Activated CD4-positive, alpha-beta T cell treated with anti-CD3 and anti-CD28 coated beads for 36 hours (primary cell): ENCODE results near the gene MLPH. TPM values are rescaled to one million over a fixed set of nuclear protein-coding genes. Genes with fewer than 3 reads are reported as not detected.

ENCODE experiments used
- ATAC-seq: fragments of 200-7000 bp; cut with Tn5 transposase; one replicate; pipeline ENCODE4 v1.10.0; 2021; ENCODE audit warnings: mild to moderate bottlenecking, moderate library complexity
- CTCF ChIA-PET: fragments of 350-600 bp; sonication (Branson Sonifier 250); formaldehyde crosslinking; loops from one replicate; lab custom pipeline; 2021; ENCODE audit warnings: antibody characterized with exemption; lab: Charles Lee
- POLR2A ChIA-PET: fragments of 350-600 bp; sonication (Branson Sonifier 250); formaldehyde crosslinking; loops from one replicate; lab custom pipeline; 2021; ENCODE audit warnings: antibody characterized with exemption, inconsistent platforms; lab: Charles Lee
- DNase-seq: peaks from one replicate; pipeline ENCODE4 v3.0.0-alpha.2; 2020
- H3K27ac Mint-ChIP-seq: one replicate; pipeline ENCODE4 v1.8.0; 2021; ENCODE audit warnings: mixed read lengths
- H3K27me3 Mint-ChIP-seq: one replicate; pipeline ENCODE4 v1.8.0; 2021; ENCODE audit warnings: mixed read lengths
- H3K36me3 Mint-ChIP-seq: one replicate; pipeline ENCODE4 v1.8.0; 2021; ENCODE audit warnings: low read depth, mixed read lengths
- H3K4me1 Mint-ChIP-seq: one replicate; pipeline ENCODE4 v1.8.0; 2021; ENCODE audit warnings: mixed read lengths
- H3K4me3 Mint-ChIP-seq: one replicate; pipeline ENCODE4 v1.8.0; 2021; ENCODE audit warnings: mild to moderate bottlenecking, moderate library complexity, mixed read lengths
- H3K9me3 Mint-ChIP-seq: one replicate; pipeline ENCODE4 v1.8.0; 2021; ENCODE audit warnings: low read depth, mixed read lengths
- intact Hi-C, 2 experiments: fragments of 100-400 bp; cut with DNase I in 1 of 2; cut with micrococcal nuclease in 1 of 2; formaldehyde crosslinking; loops; one replicate each; pipeline versions ENCODE4 v1.14.2 to v1.15.1; 2022 to 2024; cut with DNase I, micrococcal nuclease
- total RNA-seq, 2 experiments: library from RNA; stranded (reverse); gene quantifications; one replicate each; pipeline ENCODE4 v1.2.3, GENCODE V29; 2021

The MLPH gene
- total RNA-seq, 2 experiments from 2014 or later: 0.82 to 1.2 TPM

- Mint-ChIP-seq H3K36me3 (no peaks in the 10 kb centered on the region), H3K4me3 (no peak overlapping the region), H3K27ac (no peak overlapping the region), H3K4me1 (no peaks in the 10 kb centered on the region), H3K27me3 (no peaks in the 10 kb centered on the region), H3K9me3 (no peaks in the 10 kb centered on the region)
- CTCF ChIA-PET: no interaction called here
- intact Hi-C loops: no loop called here
- POLR2A ChIA-PET: no interaction called here
- DNase-seq: no peak
- no peak for ATAC-seq
Observed at GRCh38 chr2:237524631-237525030, 37.6 kb downstream of the MLPH start.

- ChIA-PET CTCF (interaction anchor here (0.6 kb wide), 1 partner anchor 45 kb away, joined by 3 read pairs; no protein-coding TSS in a partner anchor), POLR2A (no interaction called here)
- H3K4me1 Mint-ChIP-seq: no peaks in the 10 kb centered on the region
- H3K9me3 Mint-ChIP-seq: no peaks in the 10 kb centered on the region
- ATAC-seq (no peak), DNase-seq (no peak)
- H3K27ac Mint-ChIP-seq: no peak overlapping the region
- intact Hi-C loops: no loop called here
- no peak overlapping the region for H3K4me3 Mint-ChIP-seq
- no peaks in the 10 kb centered on the region for H3K27me3 Mint-ChIP-seq
- no peaks in the 10 kb centered on the region for H3K36me3 Mint-ChIP-seq
Observed at GRCh38 chr2:237525559-237526157, 38.6 kb downstream of the MLPH start.

GRCh38 chr2:237527233-237527632 is 40.2 kb downstream of the MLPH start:
- Mint-ChIP-seq H3K27me3 (no peaks in the 10 kb centered on the region), H3K36me3 (no peaks in the 10 kb centered on the region), H3K27ac (no peak overlapping the region), H3K4me3 (no peak overlapping the region), H3K4me1 (no peaks in the 10 kb centered on the region), H3K9me3 (no peaks in the 10 kb centered on the region)
- CTCF ChIA-PET: no interaction called here
- POLR2A ChIA-PET: interaction anchor here (0.6 kb wide), 1 partner anchor 29 kb away, joined by 3 read pairs; no protein-coding TSS in a partner anchor
- intact Hi-C loops: no loop called here
- ATAC-seq (no peak), DNase-seq (no peak)

- ChIA-PET POLR2A (interaction anchor here (0.6 kb wide), 1 partner anchor 29 kb away, joined by 3 read pairs; no protein-coding TSS in a partner anchor), CTCF (no interaction called here)
- Mint-ChIP-seq H3K27me3 (no peaks in the 10 kb centered on the region), H3K4me3 (no peak overlapping the region), H3K36me3 (no peaks in the 10 kb centered on the region), H3K27ac (no peak overlapping the region), H3K4me1 (no peaks in the 10 kb centered on the region), H3K9me3 (no peaks in the 10 kb centered on the region)
- ATAC-seq (no peak), DNase-seq (no peak)
- intact Hi-C loops: no loop called here
Observed at GRCh38 chr2:237527766-237528165, 40.7 kb downstream of the MLPH start.

- Mint-ChIP-seq H3K36me3 (no peaks in the 10 kb centered on the region), H3K4me3 (no peak overlapping the region), H3K27me3 (no peaks in the 10 kb centered on the region), H3K9me3 (no peaks in the 10 kb centered on the region), H3K27ac (no peak overlapping the region), H3K4me1 (no peaks in the 10 kb centered on the region)
- ChIA-PET CTCF (interaction anchor here (0.7 to 1.8 kb wide), 4 partner anchors 17 to 119 kb away, joined by 3 to 9 read pairs (median 4); no protein-coding TSS in a partner anchor), POLR2A (no interaction called here)
- ATAC-seq (no peak), DNase-seq (no peak)
- intact Hi-C loops: no loop called here
Observed at GRCh38 chr2:237529452-237530402, 42.7 kb downstream of the MLPH start.

- ATAC-seq (no peak), DNase-seq (no peak)
- ChIA-PET CTCF (interaction anchor here (0.7 to 1.5 kb wide), 3 partner anchors 20 to 120 kb away, joined by 3 to 4 read pairs (median 4); no protein-coding TSS in a partner anchor), POLR2A (no interaction called here)
- intact Hi-C loops: no loop called here
- Mint-ChIP-seq H3K36me3 (no peaks in the 10 kb centered on the region), H3K27me3 (no peaks in the 10 kb centered on the region), H3K4me1 (no peaks in the 10 kb centered on the region), H3K4me3 (no peak overlapping the region), H3K9me3 (no peaks in the 10 kb centered on the region), H3K27ac (no peak overlapping the region)
Observed at GRCh38 chr2:237530472-237531433, 43.7 kb downstream of the MLPH start.

- Mint-ChIP-seq H3K4me3 (no peak overlapping the region), H3K4me1 (no peaks in the 10 kb centered on the region), H3K36me3 (no peaks in the 10 kb centered on the region), H3K27me3 (no peaks in the 10 kb centered on the region), H3K9me3 (no peaks in the 10 kb centered on the region), H3K27ac (no peak overlapping the region)
- DNase-seq (no peak), ATAC-seq (no peak)
- POLR2A ChIA-PET: no interaction called here
- CTCF ChIA-PET: interaction anchor here (1.0 to 2.8 kb wide), 3 partner anchors 19 to 41 kb away, joined by 4 to 15 read pairs (median 14); no protein-coding TSS in a partner anchor
- intact Hi-C loops: no loop called here
Observed at GRCh38 chr2:237532160-237532559, 45.1 kb downstream of the MLPH start.

GRCh38 chr2:237533668-237534161 is 46.7 kb downstream of the MLPH start:
- no peak overlapping the region for H3K4me3 Mint-ChIP-seq
- intact Hi-C loops: no loop called here
- CTCF ChIA-PET: interaction anchor here (0.6 to 2.8 kb wide), 3 partner anchors 21 to 836 kb away, joined by 3 to 15 read pairs (median 14); no protein-coding TSS in a partner anchor

GRCh38 chr2:237534380-237534779 is 47.3 kb downstream of the MLPH start:
- Mint-ChIP-seq H3K27ac (no peak overlapping the region), H3K36me3 (no peaks in the 10 kb centered on the region), H3K9me3 (no peaks in the 10 kb centered on the region), H3K27me3 (no peaks in the 10 kb centered on the region), H3K4me1 (no peaks in the 10 kb centered on the region), H3K4me3 (no peak overlapping the region)
- no peak for DNase-seq
- CTCF ChIA-PET: interaction anchor here (0.7 to 2.8 kb wide), 3 partner anchors 12 to 39 kb away, joined by 3 to 15 read pairs (median 14); no protein-coding TSS in a partner anchor
- ATAC-seq: no peak
- intact Hi-C loops: no loop called here
- POLR2A ChIA-PET: no interaction called here

More at GRCh38 chr2:237533668-237534161, 46.7 kb downstream of the MLPH start:
- Mint-ChIP-seq H3K27me3 (no peaks in the 10 kb centered on the region), H3K4me1 (no peaks in the 10 kb centered on the region), H3K9me3 (no peaks in the 10 kb centered on the region), H3K36me3 (no peaks in the 10 kb centered on the region), H3K27ac (no peak overlapping the region)
- DNase-seq: no peak
- POLR2A ChIA-PET: no interaction called here
- no peak for ATAC-seq

- CTCF ChIA-PET: interaction anchor here (1.2 kb wide), 1 partner anchor 21 kb away, joined by 3 read pairs; no protein-coding TSS in a partner anchor
- Mint-ChIP-seq H3K4me1 (no peaks in the 10 kb centered on the region), H3K36me3 (no peaks in the 10 kb centered on the region), H3K27me3 (no peaks in the 10 kb centered on the region), H3K27ac (no peak overlapping the region), H3K4me3 (no peak overlapping the region), H3K9me3 (no peaks in the 10 kb centered on the region)
- POLR2A ChIA-PET: no interaction called here
- ATAC-seq (no peak), DNase-seq (no peak)
- intact Hi-C loops: no loop called here
Observed at GRCh38 chr2:237535385-237536082, 48.5 kb downstream of the MLPH start.
